Naive thymus-derived CD4-positive, alpha-beta T cell (primary cell): ENCODE results near the gene GMPR. TPM values are rescaled to one million over a fixed set of nuclear protein-coding genes. Genes with fewer than 3 reads are reported as not detected.
A peak's percentile ranks its signal among the peaks of the same experiment; 100 is the strongest.

Source experiments
- ATAC-seq: fragments of 150-1000 bp; cut with Tn5 transposase; 2 replicates; pipeline ENCODE4 v1.10.0; 2021; ENCODE audit warnings: mild to moderate bottlenecking, moderate library complexity
- CTCF ChIA-PET: fragments of 350-600 bp; sonication (Branson Sonifier 250); formaldehyde crosslinking; loops from one replicate; lab custom pipeline; 2021; ENCODE audit warnings: antibody characterized with exemption; lab: Charles Lee
- POLR2A ChIA-PET: fragments of 350-600 bp; sonication (Branson Sonifier 250); formaldehyde crosslinking; loops from one replicate; lab custom pipeline; 2021; ENCODE audit warnings: antibody characterized with exemption, inconsistent platforms; lab: Charles Lee
- DNase-seq, 9 donors: peaks; one replicate each; pipeline versions ENCODE4 v3.0.0 to v3.0.0-alpha.2; 2020 to 2022; ENCODE audit warnings: mixed read lengths in 1 of 9
- H3K27ac ChIP-seq: one replicate; pipeline ENCODE4 v1.7.0; 2013; ENCODE audit warnings: mild to moderate bottlenecking, low read depth, low read length, moderate library complexity
- H3K27me3 ChIP-seq, 2 donors: one replicate each; pipeline ENCODE4 v1.7.0; 2013; ENCODE audit warnings: low read length in 2 of 2, mild to moderate bottlenecking in 2 of 2, moderate library complexity in 2 of 2; ENCODE audit not compliant: control insufficient read depth in 2 of 2, insufficient read depth in 2 of 2
- H3K36me3 ChIP-seq, 3 experiments: 1 replicate in 2 of 3; 2 replicates in 1 of 3; pipeline ENCODE4 v1.7.0; 2013; ENCODE audit warnings: low read length in 3 of 3, mild to moderate bottlenecking in 3 of 3, moderate library complexity in 1 of 3; ENCODE audit not compliant: insufficient read depth in 3 of 3, control insufficient read depth in 2 of 3
- H3K4me1 ChIP-seq, 2 donors: one replicate each; pipeline ENCODE4 v1.7.0; 2013; ENCODE audit warnings: low read length in 2 of 2, mild to moderate bottlenecking in 2 of 2, moderate library complexity in 1 of 2; ENCODE audit not compliant: control insufficient read depth in 2 of 2, insufficient read depth in 2 of 2
- H3K4me3 ChIP-seq: 2 replicates; pipeline ENCODE4 v1.7.0; 2013; ENCODE audit warnings: mild to moderate bottlenecking, low read length
- H3K9me3 ChIP-seq, 3 experiments: 1 replicate in 2 of 3; 2 replicates in 1 of 3; pipeline ENCODE4 v1.7.0; 2013; ENCODE audit warnings: low read length in 3 of 3; ENCODE audit not compliant: control insufficient read depth in 2 of 3
- H3K27ac Mint-ChIP-seq, 9 donors: one replicate each; pipeline ENCODE4 v1.8.0; 2020 to 2022; ENCODE audit warnings: mixed read lengths in 9 of 9, mild to moderate bottlenecking in 8 of 9, moderate library complexity in 5 of 9, inconsistent platforms in 2 of 9
- H3K27me3 Mint-ChIP-seq, 5 donors: one replicate each; pipeline ENCODE4 v1.8.0; 2021 to 2022; ENCODE audit warnings: mixed read lengths in 5 of 5, mild to moderate bottlenecking in 1 of 5
- H3K36me3 Mint-ChIP-seq, 5 donors: one replicate each; pipeline ENCODE4 v1.8.0; 2020 to 2022; ENCODE audit warnings: mixed read lengths in 5 of 5, mild to moderate bottlenecking in 3 of 5, inconsistent platforms in 1 of 5
- H3K4me1 Mint-ChIP-seq, 7 donors: one replicate each; pipeline ENCODE4 v1.8.0; 2020 to 2022; ENCODE audit warnings: mixed read lengths in 7 of 7, mild to moderate bottlenecking in 3 of 7, inconsistent platforms in 1 of 7
- H3K4me3 Mint-ChIP-seq, 10 donors: one replicate each; pipeline ENCODE4 v1.8.0; 2020 to 2022; ENCODE audit warnings: mild to moderate bottlenecking in 10 of 10, mixed read lengths in 10 of 10, moderate library complexity in 6 of 10, inconsistent platforms in 2 of 10
- H3K9me3 Mint-ChIP-seq, 11 donors: one replicate each; pipeline ENCODE4 v1.8.0; 2020 to 2022; ENCODE audit warnings: mixed read lengths in 11 of 11, mild to moderate bottlenecking in 4 of 11, inconsistent platforms in 1 of 11, moderate library complexity in 1 of 11
- intact Hi-C, 2 donors: fragments of 100-400 bp; cut with micrococcal nuclease; formaldehyde crosslinking; loops; one replicate each; pipeline ENCODE4 v1.15.1; 2023
- polyA plus RNA-seq, 2 donors: library from polyadenylated mRNA; unstranded; fragments of 300-500 nt; fragmentation: Illumina TruSeq; gene quantifications; one replicate each; pipeline ENCODE4 v1.2.3, GENCODE V29; 2021
- total RNA-seq, 6 experiments: library from RNA in 5 of 6; stranded (reverse) in 5 of 6; gene quantifications; 1 replicate in 5 of 6; 2 replicates in 1 of 6; pipeline ENCODE4 v1.2.3 and lab custom pipeline; 2021 to 2026

GMPR gene
- total and polyA plus RNA-seq, 7 experiments from 2014 or later = 0.60 to 2.1 (median 0.93) TPM; not detected in 2

- Mint-ChIP-seq H3K27ac (no peak overlapping the region), H3K27me3 (peaks cover 0 to 14% (median 3%) of the 10 kb centered on the region in 5 donors), H3K36me3 (peaks cover 0 to 3% (median 0%) of the 10 kb centered on the region in 5 donors), H3K9me3 (peaks cover 0 to 3% (median 0%) of the 10 kb centered on the region in 11 donors), H3K4me1 (peaks cover 0 to 2% (median 0%) of the 10 kb centered on the region in 7 donors), H3K4me3 (no peak overlapping the region)
- ChIA-PET CTCF (no interaction called here), POLR2A (no interaction called here)
- H3K36me3 ChIP-seq = no peaks in the 10 kb centered on the region
- ATAC-seq (no peak), DNase-seq (no peak)
- no peak overlapping the region for H3K27ac ChIP-seq
- no peak overlapping the region for H3K4me3 ChIP-seq
- intact Hi-C loops = no loop called here
- no peaks in the 10 kb centered on the region for H3K27me3 ChIP-seq
- no peaks in the 10 kb centered on the region for H3K4me1 ChIP-seq
- H3K9me3 ChIP-seq = no peaks in the 10 kb centered on the region
Observed at GRCh38 chr6:16228043-16228442, 10.3 kb upstream of the GMPR start.

- peaks cover 0 to 3% (median 0%) of the 10 kb centered on the region in 11 donors for H3K9me3 Mint-ChIP-seq
- no peak overlapping the region for H3K4me3 Mint-ChIP-seq
- Histone ChIP-seq H3K9me3 (no peaks in the 10 kb centered on the region), H3K27me3 (no peaks in the 10 kb centered on the region), H3K4me1 (no peaks in the 10 kb centered on the region), H3K4me3 (no peak overlapping the region), H3K27ac (no peak overlapping the region), H3K36me3 (no peaks in the 10 kb centered on the region)
- peaks cover 0 to 3% (median 0%) of the 10 kb centered on the region in 5 donors for H3K36me3 Mint-ChIP-seq
- DNase-seq (no peak), ATAC-seq (no peak)
- ChIA-PET POLR2A (no interaction called here), CTCF (no interaction called here)
- no peak overlapping the region for H3K27ac Mint-ChIP-seq
- H3K4me1 Mint-ChIP-seq = no peaks in the 10 kb centered on the region
- H3K27me3 Mint-ChIP-seq = peaks cover 0 to 16% (median 3%) of the 10 kb centered on the region in 5 donors
- intact Hi-C loops = no loop called here
Observed at GRCh38 chr6:16228709-16229665, 9.4 kb upstream of the GMPR start.

DNA sequence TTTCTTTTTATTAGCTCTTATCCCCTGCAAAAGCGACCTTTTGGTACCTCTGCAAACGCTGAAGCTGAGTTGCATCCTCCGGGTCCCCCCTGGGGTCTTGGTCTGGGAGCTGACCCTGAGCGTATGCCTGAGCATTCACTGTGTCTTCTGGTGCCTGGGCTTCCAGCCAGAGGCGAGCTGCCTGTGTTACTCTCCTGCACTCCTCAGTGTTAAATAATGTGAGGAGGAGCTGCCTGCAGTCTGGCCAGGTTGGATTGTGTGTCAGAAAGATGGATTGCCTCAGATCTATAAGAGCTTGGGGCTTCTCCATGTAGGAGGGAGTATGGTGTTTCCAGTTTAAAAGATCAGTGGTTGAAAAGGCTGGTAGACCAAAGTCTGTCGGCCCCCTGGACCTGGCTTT lies 8.7 kb upstream of the GMPR start:
- Histone ChIP-seq H3K4me1 (no peaks in the 10 kb centered on the region), H3K27me3 (no peaks in the 10 kb centered on the region), H3K9me3 (no peaks in the 10 kb centered on the region), H3K4me3 (no peak overlapping the region), H3K36me3 (no peaks in the 10 kb centered on the region), H3K27ac (no peak overlapping the region)
- DNase-seq (no peak), ATAC-seq (no peak)
- Mint-ChIP-seq H3K27ac (no peak overlapping the region), H3K4me3 (no peak overlapping the region), H3K9me3 (peaks cover 0 to 3% (median 0%) of the 10 kb centered on the region in 11 donors), H3K4me1 (no peaks in the 10 kb centered on the region), H3K36me3 (peaks cover 0 to 3% (median 0%) of the 10 kb centered on the region in 5 donors), H3K27me3 (peaks cover 0 to 14% (median 3%) of the 10 kb centered on the region in 5 donors)
- intact Hi-C loops = no loop called here
- CTCF ChIA-PET = no interaction called here
- POLR2A ChIA-PET = no interaction called here

- no peaks in the 10 kb centered on the region for H3K9me3 ChIP-seq
- Mint-ChIP-seq H3K36me3 (peaks cover 0 to 3% (median 0%) of the 10 kb centered on the region in 5 donors), H3K4me3 (no peak overlapping the region), H3K9me3 (peaks cover 0 to 3% (median 0%) of the 10 kb centered on the region in 11 donors), H3K4me1 (peaks cover 0 to 2% (median 0%) of the 10 kb centered on the region in 7 donors), H3K27me3 (peaks cover 0 to 24% (median 5%) of the 10 kb centered on the region in 5 donors), H3K27ac (no peak overlapping the region)
- ChIA-PET CTCF (no interaction called here), POLR2A (no interaction called here)
- no peaks in the 10 kb centered on the region for H3K27me3 ChIP-seq
- no peaks in the 10 kb centered on the region for H3K36me3 ChIP-seq
- H3K27ac ChIP-seq = no peak overlapping the region
- H3K4me3 ChIP-seq = no peak overlapping the region
- ATAC-seq = no peak
- no peaks in the 10 kb centered on the region for H3K4me1 ChIP-seq
- intact Hi-C loops = no loop called here
- no peak for DNase-seq
Observed at GRCh38 chr6:16230953-16231352, 7.4 kb upstream of the GMPR start.

DNA sequence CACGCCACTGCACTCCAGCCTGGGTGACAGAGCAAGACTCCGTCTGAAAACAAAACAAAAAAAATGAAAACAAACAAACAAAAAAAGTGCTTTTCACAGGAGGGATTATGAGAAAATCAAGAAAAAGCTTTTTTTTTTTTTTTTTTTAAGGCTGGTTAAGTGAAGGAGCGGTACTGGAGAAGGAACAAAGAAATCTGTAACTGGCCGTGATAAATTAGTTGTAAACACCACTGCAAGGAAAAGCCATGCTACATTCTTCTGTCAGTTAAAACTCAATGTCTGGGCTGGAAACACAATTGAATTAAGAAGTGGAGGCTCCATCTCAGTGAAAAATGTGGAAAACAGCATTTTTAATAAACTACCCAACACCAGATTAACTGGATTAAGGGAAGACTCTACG lies 6.3 kb upstream of the GMPR start:
- ChIA-PET POLR2A (no interaction called here), CTCF (no interaction called here)
- no peak overlapping the region for H3K4me3 ChIP-seq
- H3K9me3 ChIP-seq = no peaks in the 10 kb centered on the region
- H3K27ac ChIP-seq = no peak overlapping the region
- Mint-ChIP-seq H3K27ac (no peak overlapping the region), H3K27me3 (peaks cover 0 to 31% (median 5%) of the 10 kb centered on the region in 5 donors), H3K36me3 (no peaks in the 10 kb centered on the region), H3K4me1 (peaks cover 5 to 11% (median 10%) of the 10 kb centered on the region in 7 donors), H3K9me3 (peaks cover 0 to 1% (median 0%) of the 10 kb centered on the region in 11 donors), H3K4me3 (no peak overlapping the region)
- no peaks in the 10 kb centered on the region for H3K27me3 ChIP-seq
- H3K36me3 ChIP-seq = no peaks in the 10 kb centered on the region
- H3K4me1 ChIP-seq = peaks cover 0 to 3% of the 10 kb centered on the region in 2 donors
- intact Hi-C loops = no loop called here
- DNase-seq = no peak
- ATAC-seq = no peak

DNA sequence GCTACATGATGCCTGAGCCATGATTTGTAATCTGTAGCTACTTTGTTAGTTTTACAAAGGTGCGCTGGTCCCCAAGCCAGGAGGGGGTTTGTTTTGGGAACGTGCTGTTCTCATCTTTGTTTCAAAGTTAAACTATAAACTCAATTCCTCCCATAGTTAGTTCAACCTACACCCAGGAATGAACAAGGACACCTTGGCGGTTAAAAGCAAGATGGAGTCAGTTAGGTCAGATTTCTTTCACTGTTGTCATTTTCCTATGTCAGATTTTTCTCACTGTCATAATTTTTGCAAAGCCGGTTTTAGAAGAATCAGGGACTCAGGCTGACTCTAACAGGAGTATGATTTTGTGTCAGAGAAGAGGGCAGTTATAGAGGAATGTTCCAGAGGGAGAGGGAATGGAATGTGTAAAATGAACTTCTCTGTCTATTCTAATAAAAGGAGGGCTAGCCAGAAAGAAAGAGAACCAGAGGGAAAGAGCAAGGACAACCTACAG lies 2.3 kb upstream of the GMPR start:
- Mint-ChIP-seq H3K4me3 (peak overlapping the region in 4 of 10 donors; percentile 0 to 11 (median 3)), H3K9me3 (no peaks in the 10 kb centered on the region), H3K27me3 (peaks cover 7 to 56% (median 12%) of the 10 kb centered on the region in 5 donors), H3K27ac (no peak overlapping the region), H3K4me1 (peaks cover 14 to 31% (median 22%) of the 10 kb centered on the region in 7 donors), H3K36me3 (peaks cover 0 to 2% (median 0%) of the 10 kb centered on the region in 5 donors)
- ATAC-seq (no peak), DNase-seq (no peak)
- POLR2A ChIA-PET = no interaction called here
- no peak overlapping the region for H3K4me3 ChIP-seq
- no peaks in the 10 kb centered on the region for H3K9me3 ChIP-seq
- no peak overlapping the region for H3K27ac ChIP-seq
- no peaks in the 10 kb centered on the region for H3K27me3 ChIP-seq
- no peaks in the 10 kb centered on the region for H3K36me3 ChIP-seq
- peaks cover 8 to 10% of the 10 kb centered on the region in 2 donors for H3K4me1 ChIP-seq
- CTCF ChIA-PET = interaction anchor here (0.7 kb wide), 1 partner anchor 15 kb away, joined by 3 read pairs; no protein-coding TSS in a partner anchor
- intact Hi-C loops = loop anchor here in 1 of 2 donors (5.0 kb wide), 1 partner anchor 86 kb away; no protein-coding TSS in a partner anchor
